K562 (cell line): ENCODE results near the gene SELENOI. TPM values are rescaled to one million over a fixed set of nuclear protein-coding genes. Genes with fewer than 3 reads are reported as not detected.

Source experiments
- ATAC-seq: fragments of 200-7000 bp; cut with Tn5 transposase; 3 replicates; pipeline ENCODE4 v1.9.1; 2020; ENCODE audit warnings: moderate library complexity
- BruUV-seq: library from RNA; stranded (reverse); fragments of 400-500 nt; replicated peaks from 2 replicates; lab custom pipeline; 2021; lab: Mats Ljungman, UMichigan
- CTCF ChIA-PET: fragments of 300-600 bp; formaldehyde crosslinking; extraction: SDS; loops from one replicate; lab custom pipeline; 2021; ENCODE audit warnings: low intra/inter-chr PET ratio; lab: Yijun Ruan, JAX
- POLR2A ChIA-PET: fragments of 300-600, 350-650 bp; sonication (Branson Sonifier 250); formaldehyde crosslinking; extraction: SDS; loops from one replicate; lab custom pipeline; 2021; ENCODE audit warnings: antibody characterized with exemption, inconsistent platforms; lab: Yijun Ruan, JAX
- DNase-seq, 4 experiments: peaks; one replicate each; pipeline versions ENCODE4 v3.0.0 to v3.0.0-alpha.2; 2011 to 2018; ENCODE audit warnings: low spot score in 3 of 4, mixed read lengths in 3 of 4; ENCODE audit errors: extremely low read depth in 1 of 4
- FAIRE-seq: peaks from 2 replicates; lab custom pipeline; 2011; peaks lifted over from hg19 to GRCh38; lab: Jason Lieb, UNC
- H2AFZ ChIP-seq: 2 replicates; pipeline ENCODE4 v1.6.0; 2011; ENCODE audit warnings: low read depth, low read length, control low read depth, inconsistent platforms
- H3K27ac ChIP-seq: fragments of 200-600 bp; 3 replicates; pipeline ENCODE4 v1.8.0; 2011; ENCODE audit warnings: low read depth, mild to moderate bottlenecking, control low read depth, inconsistent platforms, low read length, moderate library complexity, mixed read lengths; ENCODE audit errors: extremely low read depth
- H3K27me3 ChIP-seq, 2 experiments: fragments of 300-600 bp in 1 of 2; 2 replicates in 1 of 2; 3 replicates in 1 of 2; pipeline versions ENCODE4 v1.6.0 to v1.8.0; 2011; ENCODE audit warnings: inconsistent platforms in 2 of 2, low read length in 2 of 2, mild to moderate bottlenecking in 1 of 2, mixed read lengths in 1 of 2, moderate library complexity in 1 of 2; ENCODE audit not compliant: control insufficient read depth in 2 of 2, insufficient read depth in 2 of 2
- H3K36me3 ChIP-seq: fragments of 300-600 bp; 3 replicates; pipeline ENCODE4 v1.8.0; 2011; ENCODE audit warnings: mild to moderate bottlenecking, low read length, inconsistent platforms; ENCODE audit not compliant: control insufficient read depth, insufficient read depth
- H3K4me1 ChIP-seq, 2 experiments: fragments of 200-600 bp in 1 of 2; replicated peaks in 1 of 2; 2 replicates in 1 of 2; 3 replicates in 1 of 2; pipeline versions ENCODE4 v1.5.1 to v1.8.0; 2011; ENCODE audit warnings: inconsistent platforms in 2 of 2, low read length in 2 of 2, mild to moderate bottlenecking in 1 of 2, mixed read lengths in 1 of 2, moderate library complexity in 1 of 2; ENCODE audit not compliant: control insufficient read depth in 2 of 2, insufficient read depth in 2 of 2
- H3K4me2 ChIP-seq: 2 replicates; pipeline ENCODE4 v1.6.1; 2011; ENCODE audit warnings: low read length, control low read depth, inconsistent platforms, mixed read lengths; ENCODE audit not compliant: insufficient read depth
- H3K4me3 ChIP-seq: fragments of 200-600 bp; sonication (generic), shearing (Covaris generic); 2 replicates; pipeline ENCODE4 v1.5.1; 2016; ENCODE audit warnings: control low read depth, inconsistent platforms
- H3K79me2 ChIP-seq: fragments of 200-600 bp; 3 replicates; pipeline ENCODE4 v1.8.0; 2011; ENCODE audit warnings: low read length, inconsistent platforms; ENCODE audit not compliant: control insufficient read depth, insufficient read depth
- H3K9ac ChIP-seq, 2 experiments: 2 replicates each; pipeline versions ENCODE4 v1.6.0 to v1.6.1; 2011; ENCODE audit warnings: low read depth in 2 of 2, low read length in 2 of 2, control low read depth in 1 of 2, inconsistent platforms in 1 of 2, mild to moderate bottlenecking in 1 of 2, mixed read lengths in 1 of 2; ENCODE audit not compliant: insufficient read depth in 1 of 2
- H3K9me1 ChIP-seq: one replicate; pipeline ENCODE4 v1.6.0; 2011; ENCODE audit warnings: inconsistent platforms, mild to moderate bottlenecking, low read length, moderate library complexity; ENCODE audit not compliant: control insufficient read depth, insufficient read depth
- H3K9me3 ChIP-seq: replicated peaks from 2 replicates; pipeline ENCODE4 v1.5.1; 2011; ENCODE audit warnings: low read depth, low read length, inconsistent platforms; ENCODE audit not compliant: control insufficient read depth, insufficient read depth
- H4K20me1 ChIP-seq: replicated peaks from 2 replicates; pipeline ENCODE4 v1.6.1; 2011; ENCODE audit warnings: low read length, inconsistent platforms, mixed read lengths; ENCODE audit not compliant: control insufficient read depth, insufficient read depth
- YY1 ChIP-seq, 3 experiments: IDR thresholded peaks; 2 replicates each; pipeline ENCODE4 v1.6.1; 2011; ENCODE audit warnings: low read length in 2 of 3, mild to moderate bottlenecking in 2 of 3, moderate library complexity in 2 of 3, borderline replicate concordance in 1 of 3, control low read depth in 1 of 3, low read depth in 1 of 3; ENCODE audit not compliant: insufficient read depth in 3 of 3, insufficient replicate concordance in 2 of 3, control insufficient read depth in 1 of 3, insufficient read length in 1 of 3; ENCODE audit errors: extremely low read depth in 1 of 3
- ZNF197 ChIP-seq: fragments of 200-800 bp; sonication (Bioruptor generic); IDR thresholded peaks from 2 replicates; pipeline ENCODE4 v1.6.1; 2016; ENCODE audit warnings: low read depth, missing genetic modification characterization, missing compliant biosample characterization
- WGBS: fragments of 100-300 bp; shearing (Covaris generic); methylation state at CpG from one replicate; pipeline ENCODE4 v1.1.6; 2016; ENCODE audit warnings: low coverage, mixed read lengths; ENCODE audit not compliant: insufficient coverage; ENCODE audit errors: missing lambda C conversion rate; 5-methylcytosine and 5-hydroxymethylcytosine counted together
- in situ Hi-C: fragments of 300-500 bp; cut with MboI; formaldehyde crosslinking; loops from 4 replicates; pipeline ENCODE4 v1.15.0; 2018; ENCODE audit warnings: inconsistent platforms, mixed read lengths
- intact Hi-C: fragments of 100-400 bp; cut with micrococcal nuclease; formaldehyde crosslinking; loops from 2 replicates; pipeline ENCODE4 v1.14.2; 2022
- polyA plus RNA-seq, 8 experiments: library from polyadenylated mRNA; depleted of rRNA in 4 of 8; stranded (reverse) in 5 of 8; unstranded in 3 of 8; fragments of >200 nt; fragmentation: Nextera tagmentation in 2 of 8; fragmentation: Illumina TruSeq in 1 of 8; extraction: Ambion mirVana in 2 of 8; extraction: Trizol in 1 of 8; gene quantifications; 2 replicates each; pipeline versions ENCODE4 v1.2.1 to v1.2.3, GENCODE V29; 2011 to 2014; ENCODE audit warnings: inconsistent platforms in 1 of 8, missing spikeins in 1 of 8
- total RNA-seq, 7 experiments: library from RNA; depleted of rRNA in 6 of 7; stranded (reverse); fragments of >200 nt in 6 of 7; fragmentation: Illumina TruSeq in 2 of 7; extraction: Trizol in 2 of 7; gene quantifications; 2 replicates each; pipeline versions ENCODE4 v1.2.1 to v1.2.3, GENCODE V29; 2011 to 2021; ENCODE audit warnings: low replicate concordance in 1 of 7
- TF ChIP-seq, protein P1 (sequence below), 2 experiments: fragments of 450-650 bp in 1 of 2; sonication (generic) in 1 of 2; formaldehyde crosslinking in 1 of 2; IDR thresholded peaks; 2 replicates each; pipeline versions ENCODE4 v1.7.1 to v1.9.0; 2016 to 2022; ENCODE audit warnings: inconsistent platforms in 1 of 2, mild to moderate bottlenecking in 1 of 2, missing genetic modification reagents in 1 of 2
- TF ChIP-seq, protein P2 (sequence below): fragments of 200-800 bp; sonication (Bioruptor generic); IDR thresholded peaks from 2 replicates; pipeline ENCODE4 v1.6.1; 2016; ENCODE audit warnings: missing genetic modification characterization, missing compliant biosample characterization

SELENOI gene
- total and polyA plus RNA-seq, 9 of the 15 experiments (the other 6 are each of a cell fraction or from before 2014, with no cell fraction given), result 9.6 to 46.9 (median 24.4) TPM

GRCh38 chr2:26410764-26411243 is 64.9 kb downstream of the SELENOI start:
- intact Hi-C loops, result loop anchor here (5.0 kb wide), 1 partner anchor 64 kb away; the partner anchor contains the start of genes ADGRF3 and SELENOI
- peak overlapping the region; percentile 95 for H2AFZ ChIP-seq
- TF ChIP-seq YY1 (IDR thresholded peaks at IDR 0.05; ENCODE audit: borderline replicate concordance in 1 of 3, control insufficient read depth in 1 of 3, extremely low read depth in 1 of 3, insufficient read depth in 3 of 3, insufficient read length in 1 of 3, insufficient replicate concordance in 2 of 3, low read depth in 1 of 3, low read length in 2 of 3), result peak in 2 of 3 experiments; percentile 58 to 90
- TF ChIP-seq, protein P1, sequence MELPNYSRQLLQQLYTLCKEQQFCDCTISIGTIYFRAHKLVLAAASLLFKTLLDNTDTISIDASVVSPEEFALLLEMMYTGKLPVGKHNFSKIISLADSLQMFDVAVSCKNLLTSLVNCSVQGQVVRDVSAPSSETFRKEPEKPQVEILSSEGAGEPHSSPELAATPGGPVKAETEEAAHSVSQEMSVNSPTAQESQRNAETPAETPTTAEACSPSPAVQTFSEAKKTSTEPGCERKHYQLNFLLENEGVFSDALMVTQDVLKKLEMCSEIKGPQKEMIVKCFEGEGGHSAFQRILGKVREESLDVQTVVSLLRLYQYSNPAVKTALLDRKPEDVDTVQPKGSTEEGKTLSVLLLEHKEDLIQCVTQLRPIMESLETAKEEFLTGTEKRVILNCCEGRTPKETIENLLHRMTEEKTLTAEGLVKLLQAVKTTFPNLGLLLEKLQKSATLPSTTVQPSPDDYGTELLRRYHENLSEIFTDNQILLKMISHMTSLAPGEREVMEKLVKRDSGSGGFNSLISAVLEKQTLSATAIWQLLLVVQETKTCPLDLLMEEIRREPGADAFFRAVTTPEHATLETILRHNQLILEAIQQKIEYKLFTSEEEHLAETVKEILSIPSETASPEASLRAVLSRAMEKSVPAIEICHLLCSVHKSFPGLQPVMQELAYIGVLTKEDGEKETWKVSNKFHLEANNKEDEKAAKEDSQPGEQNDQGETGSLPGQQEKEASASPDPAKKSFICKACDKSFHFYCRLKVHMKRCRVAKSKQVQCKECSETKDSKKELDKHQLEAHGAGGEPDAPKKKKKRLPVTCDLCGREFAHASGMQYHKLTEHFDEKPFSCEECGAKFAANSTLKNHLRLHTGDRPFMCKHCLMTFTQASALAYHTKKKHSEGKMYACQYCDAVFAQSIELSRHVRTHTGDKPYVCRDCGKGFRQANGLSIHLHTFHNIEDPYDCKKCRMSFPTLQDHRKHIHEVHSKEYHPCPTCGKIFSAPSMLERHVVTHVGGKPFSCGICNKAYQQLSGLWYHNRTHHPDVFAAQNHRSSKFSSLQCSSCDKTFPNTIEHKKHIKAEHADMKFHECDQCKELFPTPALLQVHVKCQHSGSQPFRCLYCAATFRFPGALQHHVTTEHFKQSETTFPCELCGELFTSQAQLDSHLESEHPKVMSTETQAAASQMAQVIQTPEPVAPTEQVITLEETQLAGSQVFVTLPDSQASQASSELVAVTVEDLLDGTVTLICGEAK (IDR thresholded peaks at IDR 0.05), result peak; percentile 39; the same call in 1 of the 2 replicates
- TF ChIP-seq, protein P1 (CRISPR knock-in tag; IDR thresholded peaks at IDR 0.05), result no peak
- TF ChIP-seq ZNF197 (CRISPR knock-in tag), result 0 out of 2 replicates have a peak, but pooled peaks have one; percentile 47
- TF ChIP-seq, protein P2, sequence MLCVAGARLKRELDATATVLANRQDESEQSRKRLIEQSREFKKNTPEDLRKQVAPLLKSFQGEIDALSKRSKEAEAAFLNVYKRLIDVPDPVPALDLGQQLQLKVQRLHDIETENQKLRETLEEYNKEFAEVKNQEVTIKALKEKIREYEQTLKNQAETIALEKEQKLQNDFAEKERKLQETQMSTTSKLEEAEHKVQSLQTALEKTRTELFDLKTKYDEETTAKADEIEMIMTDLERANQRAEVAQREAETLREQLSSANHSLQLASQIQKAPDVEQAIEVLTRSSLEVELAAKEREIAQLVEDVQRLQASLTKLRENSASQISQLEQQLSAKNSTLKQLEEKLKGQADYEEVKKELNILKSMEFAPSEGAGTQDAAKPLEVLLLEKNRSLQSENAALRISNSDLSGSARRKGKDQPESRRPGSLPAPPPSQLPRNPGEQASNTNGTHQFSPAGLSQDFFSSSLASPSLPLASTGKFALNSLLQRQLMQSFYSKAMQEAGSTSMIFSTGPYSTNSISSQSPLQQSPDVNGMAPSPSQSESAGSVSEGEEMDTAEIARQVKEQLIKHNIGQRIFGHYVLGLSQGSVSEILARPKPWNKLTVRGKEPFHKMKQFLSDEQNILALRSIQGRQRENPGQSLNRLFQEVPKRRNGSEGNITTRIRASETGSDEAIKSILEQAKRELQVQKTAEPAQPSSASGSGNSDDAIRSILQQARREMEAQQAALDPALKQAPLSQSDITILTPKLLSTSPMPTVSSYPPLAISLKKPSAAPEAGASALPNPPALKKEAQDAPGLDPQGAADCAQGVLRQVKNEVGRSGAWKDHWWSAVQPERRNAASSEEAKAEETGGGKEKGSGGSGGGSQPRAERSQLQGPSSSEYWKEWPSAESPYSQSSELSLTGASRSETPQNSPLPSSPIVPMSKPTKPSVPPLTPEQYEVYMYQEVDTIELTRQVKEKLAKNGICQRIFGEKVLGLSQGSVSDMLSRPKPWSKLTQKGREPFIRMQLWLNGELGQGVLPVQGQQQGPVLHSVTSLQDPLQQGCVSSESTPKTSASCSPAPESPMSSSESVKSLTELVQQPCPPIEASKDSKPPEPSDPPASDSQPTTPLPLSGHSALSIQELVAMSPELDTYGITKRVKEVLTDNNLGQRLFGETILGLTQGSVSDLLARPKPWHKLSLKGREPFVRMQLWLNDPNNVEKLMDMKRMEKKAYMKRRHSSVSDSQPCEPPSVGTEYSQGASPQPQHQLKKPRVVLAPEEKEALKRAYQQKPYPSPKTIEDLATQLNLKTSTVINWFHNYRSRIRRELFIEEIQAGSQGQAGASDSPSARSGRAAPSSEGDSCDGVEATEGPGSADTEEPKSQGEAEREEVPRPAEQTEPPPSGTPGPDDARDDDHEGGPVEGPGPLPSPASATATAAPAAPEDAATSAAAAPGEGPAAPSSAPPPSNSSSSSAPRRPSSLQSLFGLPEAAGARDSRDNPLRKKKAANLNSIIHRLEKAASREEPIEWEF (CRISPR knock-in tag), result 0 out of 2 replicates have a peak, but pooled peaks have one; percentile 15

More at GRCh38 chr2:26410764-26411243, 64.9 kb downstream of the SELENOI start:
- Histone ChIP-seq H3K79me2 (no peaks in the 10 kb centered on the region), H3K27ac (peak overlapping the region; percentile 95), H3K27me3 (no peaks in the 10 kb centered on the region), H3K4me1 (peaks cover 7 to 18% of the 10 kb centered on the region in 2 experiments; a peak in 4 of 5 replicates), H3K4me2 (no peak overlapping the region; the same call in 1 of the 2 replicates), H4K20me1 (no peaks in the 10 kb centered on the region), H3K36me3 (no peaks in the 10 kb centered on the region), H3K9ac (peak overlapping the region in 1 of 2 experiments; percentile 78; a peak in 1 of 4 replicates), H3K9me3 (0 out of 2 replicates have a peak, but pooled peaks cover 4% of the 10 kb centered on the region), H3K4me3 (no peak overlapping the region), H3K9me1 (no peaks in the 10 kb centered on the region)
- POLR2A ChIA-PET, result interaction anchor here (0.6 to 2.5 kb wide), 4 partner anchors 9 to 14 kb away, joined by 3 to 16 read pairs (median 4); no protein-coding TSS in a partner anchor
- ATAC-seq, result peak; percentile 42
- no TSS peak for BruUV-seq
- 42% methylated on average over 2 of the region's 2 CpGs for WGBS
- in situ Hi-C loops, result no loop called here
- peak; percentile 40 for FAIRE-seq
- CTCF ChIA-PET, result no interaction called here
- DNase-seq, result peak; percentile 30 to 54 (median 38)
